Activated B cell treated with CpG ODN at 0.5 μM for 24 hours (primary cell): ENCODE results near the gene TBC1D22B. TPM values are rescaled to one million over a fixed set of nuclear protein-coding genes. Genes with fewer than 3 reads are reported as not detected.

Experiments
- ATAC-seq: fragments of 200-7000 bp; cut with Tn5 transposase; one replicate; pipeline ENCODE4 v1.10.0; 2021; ENCODE audit warnings: low read depth, mild to moderate bottlenecking, moderate library complexity
- CTCF ChIA-PET: fragments of 350-600 bp; sonication (Branson Sonifier 250); formaldehyde crosslinking; loops from one replicate; lab custom pipeline; 2021; ENCODE audit warnings: antibody characterized with exemption; lab: Charles Lee
- POLR2A ChIA-PET: fragments of 350-600 bp; sonication (Branson Sonifier 250); formaldehyde crosslinking; loops from one replicate; lab custom pipeline; 2021; ENCODE audit warnings: antibody characterized with exemption; lab: Charles Lee
- DNase-seq: peaks from one replicate; pipeline ENCODE4 v3.0.0; 2022
- H3K27ac Mint-ChIP-seq: one replicate; pipeline ENCODE4 v1.8.0; 2020; ENCODE audit warnings: mixed read lengths
- H3K27me3 Mint-ChIP-seq: one replicate; pipeline ENCODE4 v1.8.0; 2021; ENCODE audit warnings: mixed read lengths
- H3K36me3 Mint-ChIP-seq: one replicate; pipeline ENCODE4 v1.8.0; 2021; ENCODE audit warnings: low read depth, mixed read lengths
- H3K4me1 Mint-ChIP-seq: one replicate; pipeline ENCODE4 v1.8.0; 2021; ENCODE audit warnings: mixed read lengths
- H3K4me3 Mint-ChIP-seq: one replicate; pipeline ENCODE4 v1.8.0; 2020; ENCODE audit warnings: mild to moderate bottlenecking, mixed read lengths
- H3K9me3 Mint-ChIP-seq: one replicate; pipeline ENCODE4 v1.8.0; 2020; ENCODE audit warnings: mixed read lengths
- intact Hi-C: fragments of 100-400 bp; cut with micrococcal nuclease; formaldehyde crosslinking; loops from one replicate; pipeline ENCODE4 v1.15.1; 2024
- total RNA-seq: library from RNA; stranded (reverse); gene quantifications from 2 replicates; pipeline ENCODE4 v1.2.3, GENCODE V29; 2022
- TF ChIP-seq, protein P1 (sequence below): fragments of 200-600 bp; IDR thresholded peaks from one replicate; pipeline ENCODE4 v1.8.0; 2022; ENCODE audit warnings: antibody characterized with exemption, mild to moderate bottlenecking

The TBC1D22B gene
- total RNA-seq, 1 donor from 2014 or later = 10.7 TPM

DNA sequence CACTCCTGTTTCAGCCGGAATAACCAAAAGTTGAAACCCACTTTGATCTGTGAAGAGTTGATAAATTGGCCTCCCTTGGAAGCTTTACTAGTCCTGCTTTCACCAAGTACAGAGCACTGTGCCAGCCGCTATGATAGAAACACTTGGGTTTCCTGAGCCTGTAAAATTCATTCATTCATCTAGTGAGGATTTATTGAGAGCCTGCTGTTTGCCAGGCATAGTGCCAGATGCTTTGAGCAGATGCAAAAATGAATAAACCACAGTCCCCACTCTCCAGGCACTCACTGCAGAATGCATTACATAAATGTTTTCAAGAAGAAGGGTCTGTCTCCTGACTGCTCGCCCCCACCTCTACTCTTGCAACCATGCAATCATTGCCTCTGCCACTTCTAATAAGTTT lies 25.7 kb downstream of the TBC1D22B start:
- POLR2A ChIA-PET = no interaction called here
- Mint-ChIP-seq H3K4me1 (peaks cover 12% of the 10 kb centered on the region), H3K27ac (no peak overlapping the region), H3K27me3 (no peaks in the 10 kb centered on the region), H3K36me3 (peaks cover 81% of the 10 kb centered on the region), H3K9me3 (no peaks in the 10 kb centered on the region), H3K4me3 (no peak overlapping the region)
- CTCF ChIA-PET = no interaction called here
- TF ChIP-seq, protein P1, sequence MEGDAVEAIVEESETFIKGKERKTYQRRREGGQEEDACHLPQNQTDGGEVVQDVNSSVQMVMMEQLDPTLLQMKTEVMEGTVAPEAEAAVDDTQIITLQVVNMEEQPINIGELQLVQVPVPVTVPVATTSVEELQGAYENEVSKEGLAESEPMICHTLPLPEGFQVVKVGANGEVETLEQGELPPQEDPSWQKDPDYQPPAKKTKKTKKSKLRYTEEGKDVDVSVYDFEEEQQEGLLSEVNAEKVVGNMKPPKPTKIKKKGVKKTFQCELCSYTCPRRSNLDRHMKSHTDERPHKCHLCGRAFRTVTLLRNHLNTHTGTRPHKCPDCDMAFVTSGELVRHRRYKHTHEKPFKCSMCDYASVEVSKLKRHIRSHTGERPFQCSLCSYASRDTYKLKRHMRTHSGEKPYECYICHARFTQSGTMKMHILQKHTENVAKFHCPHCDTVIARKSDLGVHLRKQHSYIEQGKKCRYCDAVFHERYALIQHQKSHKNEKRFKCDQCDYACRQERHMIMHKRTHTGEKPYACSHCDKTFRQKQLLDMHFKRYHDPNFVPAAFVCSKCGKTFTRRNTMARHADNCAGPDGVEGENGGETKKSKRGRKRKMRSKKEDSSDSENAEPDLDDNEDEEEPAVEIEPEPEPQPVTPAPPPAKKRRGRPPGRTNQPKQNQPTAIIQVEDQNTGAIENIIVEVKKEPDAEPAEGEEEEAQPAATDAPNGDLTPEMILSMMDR = no peak
- DNase-seq (no peak), ATAC-seq (no peak)
- intact Hi-C loops = no loop called here

DNA sequence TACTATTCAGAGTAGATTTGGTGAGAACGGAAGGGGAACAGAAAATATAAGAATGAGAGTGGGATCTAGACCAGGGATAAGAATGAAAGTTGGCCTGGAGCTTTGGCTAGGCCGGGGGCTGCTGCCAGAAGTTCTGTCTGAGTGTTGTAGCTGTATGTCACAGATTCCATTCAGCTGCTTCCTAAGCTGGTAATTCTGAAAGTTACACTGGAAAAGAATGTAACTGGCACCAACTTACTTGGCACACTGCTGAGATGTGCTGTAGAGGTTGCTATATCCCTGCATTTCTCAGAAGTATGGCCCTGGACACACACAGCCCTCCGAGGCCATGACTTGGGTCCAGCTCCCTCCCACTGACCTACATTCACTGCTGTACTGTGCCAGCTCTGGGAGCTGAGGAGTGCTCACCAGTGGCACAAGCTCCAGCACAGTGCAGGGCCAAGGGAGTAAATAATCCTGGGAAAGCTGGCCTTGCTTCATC lies 26.1 kb downstream of the TBC1D22B start:
- POLR2A ChIA-PET = no interaction called here
- Mint-ChIP-seq H3K36me3 (peaks cover 82% of the 10 kb centered on the region), H3K4me3 (no peak overlapping the region)

GRCh38 chr6:37284781-37285180 lies 27.2 kb downstream of the TBC1D22B start:
- Mint-ChIP-seq H3K36me3 (peaks cover 83% of the 10 kb centered on the region), H3K27me3 (no peaks in the 10 kb centered on the region), H3K4me3 (no peak overlapping the region), H3K27ac (no peak overlapping the region), H3K9me3 (no peaks in the 10 kb centered on the region), H3K4me1 (peaks cover 10% of the 10 kb centered on the region)
- intact Hi-C loops = no loop called here
- TF ChIP-seq, protein P1 = no peak
- no peak for ATAC-seq
- no peak for DNase-seq
- ChIA-PET CTCF (no interaction called here), POLR2A (interaction anchor here (1.0 kb wide), 1 partner anchor 27 kb away, joined by 3 read pairs; the partner anchor contains the start of genes TBC1D22B and TMEM217)

More for the DNA sequence above, 26.1 kb downstream of the TBC1D22B start:
- CTCF ChIA-PET = no interaction called here
- ATAC-seq (no peak), DNase-seq (no peak)
- Mint-ChIP-seq H3K4me1 (peaks cover 10% of the 10 kb centered on the region), H3K9me3 (no peaks in the 10 kb centered on the region), H3K27ac (no peak overlapping the region), H3K27me3 (no peaks in the 10 kb centered on the region)
- TF ChIP-seq, protein P1 = no peak
- intact Hi-C loops = no loop called here

DNA sequence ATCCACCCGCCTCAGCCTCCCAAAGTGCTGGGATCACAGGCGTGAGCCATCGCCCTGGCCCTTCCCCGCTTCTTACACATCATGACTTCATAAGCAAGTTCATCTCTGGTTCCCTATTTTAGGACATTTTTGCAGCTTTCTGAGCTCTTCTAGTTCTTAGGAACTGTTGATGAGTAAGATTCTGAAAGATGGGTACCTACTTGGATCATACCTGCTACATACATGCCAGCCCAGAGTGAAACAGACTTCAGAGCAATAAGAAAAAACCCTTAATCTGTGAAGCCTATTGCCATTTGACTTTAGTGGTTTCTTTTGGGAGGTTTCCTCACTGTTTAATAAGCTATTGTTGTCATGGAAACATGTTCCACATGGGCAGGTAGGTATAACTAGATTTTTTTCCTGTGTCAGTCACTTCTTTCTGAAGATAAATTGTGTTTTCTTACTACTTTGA lies 28.3 kb downstream of the TBC1D22B start:
- peak; percentile 45 for ATAC-seq
- peaks cover 81% of the 10 kb centered on the region for H3K36me3 Mint-ChIP-seq
- H3K4me1 Mint-ChIP-seq = peaks cover 10% of the 10 kb centered on the region
- H3K9me3 Mint-ChIP-seq = no peaks in the 10 kb centered on the region
- intact Hi-C loops = no loop called here
- H3K27ac Mint-ChIP-seq = no peak overlapping the region
- TF ChIP-seq, protein P1 = no peak
- ChIA-PET CTCF (no interaction called here), POLR2A (no interaction called here)
- H3K27me3 Mint-ChIP-seq = no peaks in the 10 kb centered on the region
- H3K4me3 Mint-ChIP-seq = no peak overlapping the region
- DNase-seq = no peak

DNA sequence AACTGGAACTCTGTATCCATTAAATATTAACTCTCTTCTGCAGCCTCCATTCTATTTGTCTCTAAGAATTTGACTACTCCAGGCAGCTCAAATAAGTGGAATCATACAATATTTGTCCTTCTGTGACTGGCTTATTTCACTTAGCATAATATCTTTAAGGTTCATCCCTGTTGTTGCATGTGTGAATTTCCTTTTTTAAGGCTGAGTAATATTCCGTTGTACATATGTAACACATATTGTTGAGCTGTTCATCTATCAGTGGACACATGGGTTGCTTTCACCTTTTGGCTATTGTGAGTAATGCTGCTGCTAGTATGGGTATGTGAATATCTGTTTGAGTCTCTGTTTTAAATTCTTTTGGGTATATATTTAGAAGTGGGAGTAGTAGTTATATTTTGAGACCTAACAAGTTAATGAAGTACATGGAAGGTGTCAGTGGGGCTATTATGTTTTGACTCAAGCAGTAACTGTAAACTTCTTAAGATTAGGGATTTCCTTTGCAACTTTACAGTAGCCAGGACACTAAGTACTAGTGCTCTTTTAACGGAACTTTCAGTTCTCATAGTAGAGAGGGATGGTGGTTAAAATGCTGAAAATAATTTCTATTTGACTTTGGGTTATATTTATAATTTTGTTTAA lies 30.1 kb downstream of the TBC1D22B start:
- no peak for DNase-seq
- Mint-ChIP-seq H3K36me3 (peaks cover 82% of the 10 kb centered on the region), H3K9me3 (no peaks in the 10 kb centered on the region), H3K27ac (no peak overlapping the region), H3K4me1 (peaks cover 10% of the 10 kb centered on the region), H3K4me3 (no peak overlapping the region), H3K27me3 (no peaks in the 10 kb centered on the region)
- ChIA-PET POLR2A (no interaction called here), CTCF (no interaction called here)
- intact Hi-C loops = no loop called here
- no peak for ATAC-seq
- TF ChIP-seq, protein P1 = no peak
